GM19035 (cell line): ENCODE results near the gene H2AZ1.
"Not testable (repeated sequence)": the region's sequence is repeated elsewhere in the genome, so short reads cannot be mapped to it uniquely, and the experiment has no call there.

Source experiments
- ATAC-seq: cut with Tn5 transposase; IDR thresholded peaks from one replicate; pipeline ENCODE4 v1.9.1; 2021; ENCODE audit not compliant: unreplicated experiment

H2AZ1 gene

GRCh38 chr4:99949999-99950912, at the start of gene H2AZ1:
Gene H2AZ1 (minus strand): TSS chr4:99950275. CDS start chr4:99950170, 105 bp downstream.
- ATAC-seq, result peak; percentile 48

- ATAC-seq, result peak; percentile 63
These were observed 48.2 kb upstream of the H2AZ1 start for GRCh38 chr4:99998062-99998867.

- ATAC-seq, result no peak
These were observed 41.7 kb upstream of the H2AZ1 start for GRCh38 chr4:99991741-99992140.

- ATAC-seq, result no peak
These were observed 37.6 kb upstream of the H2AZ1 start for GRCh38 chr4:99987681-99988080.

GRCh38 chr4:99986792-99987191, 36.7 kb upstream of the H2AZ1 start:
- peak; percentile 48 for ATAC-seq

GRCh38 chr4:99983289-99983943, 33.3 kb upstream of the H2AZ1 start:
- ATAC-seq, result no peak

- no peak for ATAC-seq
These were observed 29.8 kb upstream of the H2AZ1 start for GRCh38 chr4:99979872-99980271.

- no peak for ATAC-seq
These were observed 21.5 kb upstream of the H2AZ1 start for GRCh38 chr4:99971453-99972111.

GRCh38 chr4:99968330-99968729, 18.3 kb upstream of the H2AZ1 start:
- no peak for ATAC-seq

GRCh38 chr4:99966692-99967091, 16.6 kb upstream of the H2AZ1 start:
- no peak for ATAC-seq

- ATAC-seq, result no peak
These were observed 15.7 kb upstream of the H2AZ1 start for GRCh38 chr4:99965674-99966350.

- no peak for ATAC-seq
These were observed 15.1 kb upstream of the H2AZ1 start for GRCh38 chr4:99965173-99965572.

- no peak for ATAC-seq
These were observed 11.6 kb upstream of the H2AZ1 start for GRCh38 chr4:99961711-99962110.

GRCh38 chr4:99960648-99961047, 10.6 kb upstream of the H2AZ1 start:
- no peak for ATAC-seq

- not testable (repeated sequence) for ATAC-seq
These were observed 8.1 kb upstream of the H2AZ1 start for GRCh38 chr4:99958207-99958606.

- no peak for ATAC-seq
These were observed 809 bp upstream of the H2AZ1 start for GRCh38 chr4:99950913-99951254.

GRCh38 chr4:99949034-99949998, 759 bp downstream of the H2AZ1 start:
- peak; percentile 31 for ATAC-seq

- no peak for ATAC-seq
These were observed 2.5 kb downstream of the H2AZ1 start for GRCh38 chr4:99947608-99948007.

- ATAC-seq, result no peak
These were observed 2.9 kb downstream of the H2AZ1 start for GRCh38 chr4:99947190-99947578.
